Mesothelial cell of epicardium (in vitro differentiated cells): ENCODE results near the gene USP6. TPM values are rescaled to one million over a fixed set of nuclear protein-coding genes. Genes with fewer than 3 reads are reported as not detected.

Source experiments
- DNase-seq, 2 experiments: peaks; one replicate each; pipeline ENCODE4 v3.0.0; 2021; ENCODE audit warnings: low spot score in 2 of 2; ENCODE audit not compliant: unreplicated experiment in 2 of 2
- H3K27ac Mint-ChIP-seq: 2 replicates; pipeline ENCODE4 v1.8.0; 2021; ENCODE audit warnings: mixed read lengths
- H3K27me3 Mint-ChIP-seq: 2 replicates; pipeline ENCODE4 v1.8.0; 2021; ENCODE audit warnings: low read depth, mixed read lengths
- H3K36me3 Mint-ChIP-seq: 2 replicates; pipeline ENCODE4 v1.8.0; 2021; ENCODE audit warnings: mixed read lengths
- H3K4me1 Mint-ChIP-seq: 2 replicates; pipeline ENCODE4 v1.8.0; 2021; ENCODE audit warnings: mixed read lengths
- H3K4me3 Mint-ChIP-seq: 2 replicates; pipeline ENCODE4 v1.8.0; 2021; ENCODE audit warnings: mild to moderate bottlenecking, moderate library complexity, mixed read lengths
- H3K9me3 Mint-ChIP-seq: 2 replicates; pipeline ENCODE4 v1.8.0; 2021; ENCODE audit warnings: mixed read lengths
- total RNA-seq: library from RNA; stranded (reverse); gene quantifications from 3 replicates; pipeline ENCODE4 v1.2.1, GENCODE V29; 2021
- TF ChIP-seq, protein P1 (sequence below): fragments of 200-600 bp; sonication (generic); IDR thresholded peaks from one replicate; pipeline ENCODE4 v1.5.0; 2021; ENCODE audit warnings: antibody characterized with exemption; ENCODE audit not compliant: unreplicated experiment

USP6 gene
- total RNA-seq, 1 donor from 2014 or later: 0.42 TPM

DNA sequence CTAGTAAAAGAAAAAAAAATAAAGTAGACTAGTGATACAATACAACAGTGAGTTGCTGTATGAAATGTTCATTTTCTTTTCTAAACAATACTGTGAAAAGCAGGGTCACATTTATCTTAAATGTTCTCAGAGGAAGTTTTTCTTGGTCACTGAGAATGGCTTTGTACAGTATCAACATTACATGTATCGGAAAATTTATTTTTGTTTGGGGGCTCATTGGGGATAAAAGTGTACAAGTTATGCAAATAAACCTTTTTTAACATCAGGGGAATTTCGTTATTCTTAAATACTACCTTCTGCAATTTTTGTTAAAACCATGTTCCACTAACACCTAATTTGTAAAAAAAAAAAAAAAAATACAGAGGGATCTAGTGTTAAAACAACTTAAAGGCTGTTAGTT is 84.5 kb downstream of the USP6 start:
- TF ChIP-seq, protein P1, sequence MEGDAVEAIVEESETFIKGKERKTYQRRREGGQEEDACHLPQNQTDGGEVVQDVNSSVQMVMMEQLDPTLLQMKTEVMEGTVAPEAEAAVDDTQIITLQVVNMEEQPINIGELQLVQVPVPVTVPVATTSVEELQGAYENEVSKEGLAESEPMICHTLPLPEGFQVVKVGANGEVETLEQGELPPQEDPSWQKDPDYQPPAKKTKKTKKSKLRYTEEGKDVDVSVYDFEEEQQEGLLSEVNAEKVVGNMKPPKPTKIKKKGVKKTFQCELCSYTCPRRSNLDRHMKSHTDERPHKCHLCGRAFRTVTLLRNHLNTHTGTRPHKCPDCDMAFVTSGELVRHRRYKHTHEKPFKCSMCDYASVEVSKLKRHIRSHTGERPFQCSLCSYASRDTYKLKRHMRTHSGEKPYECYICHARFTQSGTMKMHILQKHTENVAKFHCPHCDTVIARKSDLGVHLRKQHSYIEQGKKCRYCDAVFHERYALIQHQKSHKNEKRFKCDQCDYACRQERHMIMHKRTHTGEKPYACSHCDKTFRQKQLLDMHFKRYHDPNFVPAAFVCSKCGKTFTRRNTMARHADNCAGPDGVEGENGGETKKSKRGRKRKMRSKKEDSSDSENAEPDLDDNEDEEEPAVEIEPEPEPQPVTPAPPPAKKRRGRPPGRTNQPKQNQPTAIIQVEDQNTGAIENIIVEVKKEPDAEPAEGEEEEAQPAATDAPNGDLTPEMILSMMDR: no peak
- H3K36me3 Mint-ChIP-seq: peaks cover 12% of the 10 kb centered on the region
- peaks cover 6% of the 10 kb centered on the region for H3K9me3 Mint-ChIP-seq
- DNase-seq: no peak
- no peak overlapping the region for H3K27ac Mint-ChIP-seq
- H3K4me1 Mint-ChIP-seq: no peaks in the 10 kb centered on the region
- H3K4me3 Mint-ChIP-seq: no peak overlapping the region
- H3K27me3 Mint-ChIP-seq: no peaks in the 10 kb centered on the region

DNA sequence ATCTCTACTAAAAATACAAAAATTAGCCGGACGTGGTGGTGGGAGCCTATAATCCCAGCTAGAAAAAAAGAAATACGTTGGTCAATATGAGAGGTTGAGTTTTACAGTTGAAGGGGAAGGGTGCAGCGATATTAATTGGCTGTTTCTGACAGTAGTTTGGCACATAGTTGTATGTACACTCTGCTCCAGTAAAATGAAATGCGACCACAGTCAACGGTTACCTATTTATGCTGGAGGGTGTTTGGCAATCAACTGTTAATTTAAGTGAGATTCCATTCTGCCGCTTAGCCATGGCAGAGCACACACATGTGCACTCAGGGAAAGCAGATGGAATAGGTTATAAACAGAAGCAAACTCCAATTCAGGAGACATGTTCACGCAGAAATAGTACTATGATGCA is 85.2 kb downstream of the USP6 start:
- Mint-ChIP-seq H3K4me3 (no peak overlapping the region), H3K27me3 (no peaks in the 10 kb centered on the region), H3K4me1 (no peaks in the 10 kb centered on the region), H3K27ac (no peak overlapping the region), H3K9me3 (peaks cover 6% of the 10 kb centered on the region), H3K36me3 (peaks cover 9% of the 10 kb centered on the region)
- no peak for DNase-seq
- TF ChIP-seq, protein P1: no peak

DNA sequence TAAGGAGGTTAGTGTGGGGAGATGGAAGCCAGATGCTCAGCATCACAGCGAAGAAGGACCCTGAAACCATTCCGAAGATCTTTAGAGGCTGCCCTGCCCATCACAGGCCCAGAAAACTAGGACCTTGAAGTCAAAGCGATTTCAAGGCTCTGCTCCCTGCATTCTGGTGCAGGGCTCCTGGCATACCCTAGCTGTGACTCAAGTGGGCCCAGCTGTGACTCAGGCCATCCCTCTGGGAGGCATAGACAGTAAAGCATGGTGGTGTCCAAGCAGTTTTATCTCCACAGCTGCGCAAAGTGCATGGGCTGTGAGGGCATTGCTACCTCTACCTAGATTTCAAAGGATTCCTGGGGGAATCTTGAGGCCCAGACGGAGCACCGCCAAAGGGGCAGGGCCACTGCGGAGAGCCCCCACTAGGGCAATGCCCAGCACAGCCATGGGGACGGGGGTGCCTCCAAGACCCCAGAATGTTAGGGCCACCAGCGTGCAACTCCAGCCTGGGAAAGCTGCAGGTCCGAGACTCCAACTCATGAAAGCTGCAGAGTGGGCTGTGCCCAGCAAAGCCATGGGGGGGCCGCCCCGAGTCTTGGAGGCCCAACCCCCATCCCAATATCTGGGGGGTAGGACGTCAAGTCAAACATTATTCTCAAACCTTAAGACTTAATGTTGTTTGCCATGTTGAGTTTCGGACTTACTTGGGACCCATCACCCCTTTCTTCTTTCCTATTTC is 87.5 kb downstream of the USP6 start:
- Mint-ChIP-seq H3K4me3 (no peak overlapping the region), H3K4me1 (no peaks in the 10 kb centered on the region), H3K27ac (no peak overlapping the region), H3K36me3 (peaks cover 9% of the 10 kb centered on the region), H3K27me3 (no peaks in the 10 kb centered on the region), H3K9me3 (peaks cover 6% of the 10 kb centered on the region)
- DNase-seq: no peak
- TF ChIP-seq, protein P1: no peak

DNA sequence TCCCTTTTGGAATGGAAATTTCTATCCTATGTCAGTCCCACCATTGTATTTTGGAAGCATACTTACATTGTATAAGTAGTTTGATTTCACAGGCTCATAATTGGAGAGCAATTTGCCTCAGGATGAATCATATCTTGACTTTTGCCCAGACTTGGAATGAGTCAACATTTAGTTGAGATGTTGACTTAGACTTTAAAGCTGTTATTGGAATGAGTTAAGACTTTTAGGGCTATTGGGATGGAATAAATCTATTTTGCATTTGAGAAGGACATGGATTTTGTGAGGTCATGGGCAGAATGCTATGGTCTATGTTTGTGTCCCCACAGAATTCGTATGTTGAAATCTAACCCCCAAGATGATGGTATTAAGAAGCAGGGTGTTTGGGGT is 88.1 kb downstream of the USP6 start:
- TF ChIP-seq, protein P1: no peak
- H3K4me3 Mint-ChIP-seq: no peak overlapping the region
- H3K27me3 Mint-ChIP-seq: no peaks in the 10 kb centered on the region
- no peaks in the 10 kb centered on the region for H3K4me1 Mint-ChIP-seq
- DNase-seq: no peak
- peaks cover 6% of the 10 kb centered on the region for H3K9me3 Mint-ChIP-seq
- no peak overlapping the region for H3K27ac Mint-ChIP-seq
- peaks cover 9% of the 10 kb centered on the region for H3K36me3 Mint-ChIP-seq

DNA sequence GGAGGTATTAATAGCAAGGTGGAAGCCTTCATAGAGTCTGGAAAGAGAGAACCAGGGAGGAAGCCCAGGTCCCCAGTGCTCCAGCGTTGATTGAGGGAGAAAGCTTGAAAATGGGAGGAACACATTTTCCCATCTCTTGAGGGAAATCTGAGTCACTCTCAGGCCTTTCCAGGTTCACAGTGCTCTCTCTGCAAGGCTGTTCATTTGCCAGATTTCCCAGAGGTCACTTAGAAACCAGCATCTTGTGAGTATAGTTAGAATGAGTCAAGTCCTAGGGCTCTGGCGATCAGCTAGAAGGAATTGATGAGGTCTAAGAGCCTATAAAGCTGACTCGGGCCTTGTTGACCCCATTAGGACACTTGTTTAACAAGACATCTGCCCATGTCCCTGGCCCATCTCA is 93.6 kb downstream of the USP6 start:
- Mint-ChIP-seq H3K27me3 (no peaks in the 10 kb centered on the region), H3K9me3 (no peaks in the 10 kb centered on the region), H3K36me3 (peaks cover 3% of the 10 kb centered on the region), H3K4me1 (no peaks in the 10 kb centered on the region), H3K4me3 (no peak overlapping the region), H3K27ac (no peak overlapping the region)
- no peak for DNase-seq
- TF ChIP-seq, protein P1: no peak
